NB4 (cell line): ENCODE data around the gene CPE.

Experiments used
- POLR2A ChIP-seq: IDR thresholded peaks from 2 replicates; pipeline ENCODE4 v1.6.1; 2011; ENCODE audit warnings: mild to moderate bottlenecking; ENCODE audit not compliant: insufficient read length; ENCODE audit errors: extremely low read depth
- TF ChIP-seq, protein P1 (sequence below): IDR thresholded peaks from one replicate; pipeline ENCODE4 v1.5.1; 2012; ENCODE audit warnings: low read depth, low read length
- TF ChIP-seq, protein P2 (sequence below): IDR thresholded peaks from 2 replicates; pipeline ENCODE4 v1.6.1; 2011; ENCODE audit warnings: low read depth, low read length

DNA sequence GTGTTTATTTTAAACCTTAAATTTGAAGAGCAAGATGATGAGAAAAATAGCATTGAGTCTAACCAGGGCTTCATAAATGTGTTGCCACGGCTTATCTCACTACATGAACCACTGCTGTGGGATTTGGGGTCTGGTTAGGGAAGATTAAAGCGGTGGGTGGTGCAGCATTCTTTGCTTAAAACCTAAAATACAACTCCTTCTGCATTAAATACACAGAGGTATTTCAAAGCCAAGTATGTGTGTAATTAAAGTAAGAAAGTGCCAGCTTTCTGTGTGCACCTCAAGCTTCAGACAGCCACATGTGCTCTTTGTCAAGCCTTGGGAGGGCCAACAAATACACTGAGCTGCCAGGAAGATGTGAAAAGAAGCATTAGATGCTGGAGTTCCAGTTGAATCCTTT, 128.0 kb downstream of the CPE start:
- TF ChIP-seq, protein P1, sequence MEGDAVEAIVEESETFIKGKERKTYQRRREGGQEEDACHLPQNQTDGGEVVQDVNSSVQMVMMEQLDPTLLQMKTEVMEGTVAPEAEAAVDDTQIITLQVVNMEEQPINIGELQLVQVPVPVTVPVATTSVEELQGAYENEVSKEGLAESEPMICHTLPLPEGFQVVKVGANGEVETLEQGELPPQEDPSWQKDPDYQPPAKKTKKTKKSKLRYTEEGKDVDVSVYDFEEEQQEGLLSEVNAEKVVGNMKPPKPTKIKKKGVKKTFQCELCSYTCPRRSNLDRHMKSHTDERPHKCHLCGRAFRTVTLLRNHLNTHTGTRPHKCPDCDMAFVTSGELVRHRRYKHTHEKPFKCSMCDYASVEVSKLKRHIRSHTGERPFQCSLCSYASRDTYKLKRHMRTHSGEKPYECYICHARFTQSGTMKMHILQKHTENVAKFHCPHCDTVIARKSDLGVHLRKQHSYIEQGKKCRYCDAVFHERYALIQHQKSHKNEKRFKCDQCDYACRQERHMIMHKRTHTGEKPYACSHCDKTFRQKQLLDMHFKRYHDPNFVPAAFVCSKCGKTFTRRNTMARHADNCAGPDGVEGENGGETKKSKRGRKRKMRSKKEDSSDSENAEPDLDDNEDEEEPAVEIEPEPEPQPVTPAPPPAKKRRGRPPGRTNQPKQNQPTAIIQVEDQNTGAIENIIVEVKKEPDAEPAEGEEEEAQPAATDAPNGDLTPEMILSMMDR: no peak
- TF ChIP-seq POLR2A: no peak
- TF ChIP-seq, protein P2, sequence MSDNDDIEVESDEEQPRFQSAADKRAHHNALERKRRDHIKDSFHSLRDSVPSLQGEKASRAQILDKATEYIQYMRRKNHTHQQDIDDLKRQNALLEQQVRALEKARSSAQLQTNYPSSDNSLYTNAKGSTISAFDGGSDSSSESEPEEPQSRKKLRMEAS: no peak
